IMR-90 (cell line): ENCODE measurements around the gene LUC7L3. TPM values are rescaled to one million over a fixed set of nuclear protein-coding genes. Genes with fewer than 3 reads are reported as not detected.
"Not testable (repeated sequence)": the region's sequence is repeated elsewhere in the genome, so short reads cannot be mapped to it uniquely, and the experiment has no call there.

Source experiments
- ATAC-seq: fragments of 200-7000 bp; cut with Tn5 transposase; 2 replicates; pipeline ENCODE4 v1.9.1; 2020; ENCODE audit warnings: low read depth, mild to moderate bottlenecking, moderate library complexity
- BruUV-seq: library from RNA; stranded (reverse); fragments of 400-500 nt; replicated peaks from 2 replicates; lab custom pipeline; 2021; lab: Mats Ljungman, UMichigan
- CTCF ChIA-PET: fragments of 300-600 bp; formaldehyde crosslinking; extraction: SDS; loops from one replicate; lab custom pipeline; 2021; ENCODE audit warnings: antibody characterized with exemption; lab: Yijun Ruan, JAX
- POLR2A ChIA-PET: fragments of 300-600 bp; sonication (Branson Sonifier 250); formaldehyde crosslinking; loops from one replicate; lab custom pipeline; 2022; ENCODE audit warnings: antibody characterized with exemption; ENCODE audit not compliant: unreplicated experiment; lab: Charles Lee
- DNase-seq: peaks from one replicate; pipeline ENCODE4 v3.0.0; 2013
- H2AFZ ChIP-seq: replicated peaks from 2 replicates; pipeline ENCODE3; 2013; ENCODE audit warnings: low read length, mild to moderate bottlenecking; ENCODE audit not compliant: poor library complexity
- H2AK5ac ChIP-seq: 2 replicates; pipeline ENCODE4 v1.6.1; 2013; ENCODE audit warnings: low read depth, low read length, inconsistent platforms
- H2AK9ac ChIP-seq: replicated peaks from 2 replicates; pipeline ENCODE3; 2013; ENCODE audit warnings: mild to moderate bottlenecking, low read depth, low read length, moderate library complexity; ENCODE audit not compliant: poor library complexity
- H2BK120ac ChIP-seq: 2 replicates; pipeline ENCODE4 v1.6.1; 2013; ENCODE audit warnings: low read depth, low read length, inconsistent platforms
- H2BK15ac ChIP-seq: 3 replicates; pipeline ENCODE4 v1.6.1; 2013; ENCODE audit warnings: low read depth, low read length, inconsistent platforms
- H2BK20ac ChIP-seq: 2 replicates; pipeline ENCODE4 v1.6.1; 2013; ENCODE audit warnings: low read depth, mild to moderate bottlenecking, inconsistent platforms, low read length, moderate library complexity
- H2BK5ac ChIP-seq: 2 replicates; pipeline ENCODE4 v1.6.1; 2013; ENCODE audit warnings: mild to moderate bottlenecking, low read depth, low read length, inconsistent platforms; ENCODE audit not compliant: poor library complexity, severe bottlenecking
- H3K14ac ChIP-seq: replicated peaks from 2 replicates; pipeline ENCODE4 v1.6.1; 2013; ENCODE audit warnings: low read depth, low read length, inconsistent platforms
- H3K18ac ChIP-seq: 2 replicates; pipeline ENCODE4 v1.6.1; 2013; ENCODE audit warnings: low read depth, low read length, control low read depth
- H3K23ac ChIP-seq: 2 replicates; pipeline ENCODE4 v1.6.1; 2013; ENCODE audit warnings: low read depth, low read length, inconsistent platforms
- H3K27ac ChIP-seq: 2 replicates; pipeline ENCODE4 v1.5.1; 2013; ENCODE audit warnings: mild to moderate bottlenecking, control low read depth, low read length; ENCODE audit not compliant: insufficient read depth
- H3K27me3 ChIP-seq: 2 replicates; pipeline ENCODE4 v1.6.1; 2013; ENCODE audit warnings: low read length; ENCODE audit not compliant: control insufficient read depth, insufficient read depth
- H3K36me3 ChIP-seq: 2 replicates; pipeline ENCODE4 v1.6.1; 2013; ENCODE audit warnings: low read length, mixed read lengths; ENCODE audit not compliant: control insufficient read depth, insufficient read depth
- H3K4ac ChIP-seq: 2 replicates; pipeline ENCODE4 v1.6.1; 2013; ENCODE audit warnings: low read depth, low read length, inconsistent platforms
- H3K4me1 ChIP-seq: 2 replicates; pipeline ENCODE4 v1.6.1; 2013; ENCODE audit warnings: low read length, mixed read lengths; ENCODE audit not compliant: control insufficient read depth, insufficient read depth
- H3K4me2 ChIP-seq: 2 replicates; pipeline ENCODE4 v1.6.1; 2013; ENCODE audit warnings: low read depth, mild to moderate bottlenecking, control low read depth, low read length, moderate library complexity
- H3K4me3 ChIP-seq: 2 replicates; pipeline ENCODE4 v1.5.1; 2013; ENCODE audit warnings: low read depth, mild to moderate bottlenecking, control low read depth, low read length, moderate library complexity; ENCODE audit not compliant: insufficient read depth
- H3K56ac ChIP-seq: 2 replicates; pipeline ENCODE4 v1.6.1; 2013; ENCODE audit warnings: low read length, inconsistent platforms; ENCODE audit not compliant: insufficient read depth; ENCODE audit errors: extremely low read depth
- H3K79me1 ChIP-seq, 2 experiments: 2 replicates each; pipeline ENCODE4 v1.6.1; 2013; ENCODE audit warnings: low read length in 2 of 2, inconsistent platforms in 1 of 2, low read depth in 1 of 2
- H3K9ac ChIP-seq: 2 replicates; pipeline ENCODE4 v1.6.1; 2013; ENCODE audit warnings: low read depth, low read length, control low read depth
- H3K9me1 ChIP-seq: 2 replicates; pipeline ENCODE4 v1.6.1; 2013; ENCODE audit warnings: low read length, inconsistent platforms; ENCODE audit not compliant: insufficient read depth
- H3K9me3 ChIP-seq: 2 replicates; pipeline ENCODE4 v1.6.1; 2013; ENCODE audit warnings: low read length; ENCODE audit not compliant: control insufficient read depth, insufficient read depth
- H4K20me1 ChIP-seq: 2 replicates; pipeline ENCODE4 v1.6.1; 2013; ENCODE audit warnings: low read length, inconsistent platforms; ENCODE audit not compliant: insufficient read depth
- H4K5ac ChIP-seq: 2 replicates; pipeline ENCODE4 v1.6.1; 2013; ENCODE audit warnings: mild to moderate bottlenecking, low read depth, low read length, control low read depth
- H4K8ac ChIP-seq, 2 experiments: 2 replicates each; pipeline ENCODE4 v1.6.1; 2013; ENCODE audit warnings: low read depth in 2 of 2, low read length in 2 of 2, control low read depth in 1 of 2, inconsistent platforms in 1 of 2
- H4K91ac ChIP-seq: 2 replicates; pipeline ENCODE4 v1.6.1; 2013; ENCODE audit warnings: low read depth, low read length, inconsistent platforms; ENCODE audit not compliant: insufficient read depth
- WGBS, 2 experiments: methylation state at CpG; one replicate each; pipeline versions ENCODE4 v1.1.5 to v1.1.7; 2013; ENCODE audit warnings: missing lambda C conversion rate in 2 of 2; ENCODE audit not compliant: insufficient read length in 1 of 2; ENCODE audit errors: extremely low coverage in 2 of 2; 5-methylcytosine and 5-hydroxymethylcytosine counted together
- dilution Hi-C: fragments of 300-500 bp; cut with HindIII; formaldehyde crosslinking; loops from one replicate; pipeline ENCODE4 v1.14.3; 2018; ENCODE audit warnings: low sequenced_read_pairs; ENCODE audit not compliant: unreplicated experiment
- in situ Hi-C: fragments of 300-500 bp; cut with MboI; formaldehyde crosslinking; loops from 3 replicates; pipeline ENCODE4 v1.14.3; 2019; ENCODE audit warnings: low sequenced_read_pairs, inconsistent platforms, mixed read lengths
- intact Hi-C: fragments of 100-400 bp; cut with micrococcal nuclease; formaldehyde crosslinking; loops from 2 replicates; pipeline ENCODE4 v1.10.0; 2022
- polyA plus RNA-seq, 3 experiments: library from polyadenylated mRNA; depleted of rRNA; stranded (reverse); fragments of >200 nt; gene quantifications; 2 replicates each; pipeline ENCODE4 v1.2.3, GENCODE V29; 2012; ENCODE audit warnings: low replicate concordance in 1 of 3
- total RNA-seq: library from RNA; depleted of rRNA; stranded (reverse); fragments of >200 nt; gene quantifications from 2 replicates; pipeline ENCODE4 v1.2.3, GENCODE V29; 2012

Gene LUC7L3
- total and polyA plus RNA-seq, 2 of the 4 experiments (the other 2 are of a cell fraction) = 17.7 to 44.7 TPM

DNA sequence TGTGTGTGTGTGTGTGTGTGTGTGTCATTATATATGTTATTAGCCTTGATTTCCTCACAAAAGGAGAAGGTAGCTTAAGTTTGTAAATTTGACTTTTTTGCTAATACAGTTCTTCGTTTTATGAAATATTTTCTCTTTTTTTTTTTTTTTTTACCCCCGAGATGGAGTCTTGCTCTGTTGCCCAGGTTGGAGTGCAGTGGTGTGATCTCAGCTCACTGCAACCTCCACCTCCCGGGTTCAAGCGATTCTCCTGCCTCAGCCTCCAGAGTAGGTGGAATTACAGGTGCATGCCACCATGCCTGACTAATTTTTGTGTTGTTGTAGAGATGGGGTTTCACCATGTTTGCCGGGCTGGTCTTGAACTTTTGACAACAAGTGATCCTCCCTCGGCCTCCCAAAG is 5.2 kb downstream of the LUC7L3 start:
- H3K4me2 ChIP-seq, H3K9me3 ChIP-seq, H2AK9ac ChIP-seq, ATAC-seq, H3K23ac ChIP-seq, in situ Hi-C loops, BruUV-seq, H2BK15ac ChIP-seq, DNase-seq, H3K4me1 ChIP-seq, H4K8ac ChIP-seq, H2AK5ac ChIP-seq, H2BK20ac ChIP-seq, H3K56ac ChIP-seq, H4K91ac ChIP-seq, H3K27ac ChIP-seq, H2BK5ac ChIP-seq, intact Hi-C loops, H3K14ac ChIP-seq, H2AFZ ChIP-seq, H3K4me3 ChIP-seq, H2BK120ac ChIP-seq, H4K5ac ChIP-seq, H3K36me3 ChIP-seq, dilution Hi-C loops, H3K18ac ChIP-seq, H3K27me3 ChIP-seq, H3K9me1 ChIP-seq, H3K4ac ChIP-seq, H3K9ac ChIP-seq: not testable (repeated sequence)
- peaks cover 0 to 29% of the 10 kb centered on the region in 2 experiments; a peak in 3 of 4 replicates for H3K79me1 ChIP-seq
- peaks cover 95% of the 10 kb centered on the region for H4K20me1 ChIP-seq
- no CpG with 5 or more reads among the region's 6 CpGs for WGBS, 2 experiments
- ChIA-PET POLR2A (interaction anchor here (0.6 kb wide), 1 partner anchor 168 kb away, joined by 14 read pairs; no protein-coding TSS in a partner anchor), CTCF (interaction anchor here (0.6 kb wide), 1 partner anchor 54 kb away, joined by 4 read pairs; no protein-coding TSS in a partner anchor)
